HFF-Myc (cell line): Measurements from ENCODE around the gene TAAR5.

Experiments used
- DNase-seq: peaks from one replicate; pipeline ENCODE4 v3.0.0-alpha.2; 2011; ENCODE audit warnings: low read depth; ENCODE audit errors: extremely low read depth
- H3K4me3 ChIP-seq: replicated peaks from 2 replicates; pipeline ENCODE4 v1.5.1; 2011; ENCODE audit warnings: low read depth, mild to moderate bottlenecking, control low read depth, low read length
- CTCF ChIP-seq: IDR thresholded peaks from 2 replicates; pipeline ENCODE4 v1.5.1; 2012; ENCODE audit warnings: mild to moderate bottlenecking, low read depth, low read length, control low read depth; ENCODE audit errors: missing control alignments

TAAR5 gene

GRCh38 chr6:132598473-132598872 is 8.9 kb upstream of the TAAR5 start:
- no peak for DNase-seq
- TF ChIP-seq CTCF: peak; percentile 41
- no peak overlapping the region for H3K4me3 ChIP-seq

GRCh38 chr6:132596201-132596600 is 6.7 kb upstream of the TAAR5 start:
- TF ChIP-seq CTCF: no peak
- no peak overlapping the region for H3K4me3 ChIP-seq
- DNase-seq: no peak

GRCh38 chr6:132592855-132593254 is 3.3 kb upstream of the TAAR5 start:
- DNase-seq: no peak
- no peak for TF ChIP-seq CTCF

GRCh38 chr6:132590362-132590761 is 821 bp upstream of the TAAR5 start:
- H3K4me3 ChIP-seq: no peak overlapping the region
- DNase-seq: no peak
- no peak for TF ChIP-seq CTCF

More at GRCh38 chr6:132592855-132593254, 3.3 kb upstream of the TAAR5 start:
- no peak overlapping the region for H3K4me3 ChIP-seq

GRCh38 chr6:132587424-132587823 is 2.1 kb downstream of the TAAR5 start:
- TF ChIP-seq CTCF: no peak
- DNase-seq: no peak
- no peak overlapping the region for H3K4me3 ChIP-seq

GRCh38 chr6:132584698-132585097 is 4.8 kb downstream of the TAAR5 start:
- DNase-seq: no peak
- TF ChIP-seq CTCF: no peak
- no peak overlapping the region for H3K4me3 ChIP-seq

GRCh38 chr6:132571774-132572173 is 17.8 kb downstream of the TAAR5 start:
- no peak for TF ChIP-seq CTCF
- no peak overlapping the region for H3K4me3 ChIP-seq
- no peak for DNase-seq
